Measurements from ENCODE around the gene CCDC171.

DNA sequence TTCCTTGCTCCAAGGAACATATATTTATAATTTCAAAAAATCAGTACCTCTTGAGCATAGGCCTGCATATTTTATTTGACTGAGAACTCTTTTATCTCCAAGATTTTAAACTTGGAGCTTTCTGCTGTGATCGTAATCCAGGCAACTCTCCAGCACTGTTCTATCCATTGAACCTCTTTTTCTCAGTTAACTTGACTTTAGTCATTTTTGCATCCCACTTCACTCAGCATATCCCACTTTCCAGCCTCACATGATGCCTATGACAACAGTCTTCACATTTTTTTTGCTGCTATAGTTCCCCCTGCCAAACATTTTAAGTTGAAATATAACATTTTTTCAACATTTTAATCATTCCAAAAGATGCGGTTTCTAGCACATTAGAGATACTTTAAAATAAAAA, 33.0 kb upstream of the CCDC171 start:
- TF ChIP-seq YY1 (IDR thresholded peaks at IDR 0.05; ENCODE audit: low read depth) (no peak), CEBPB (IDR thresholded peaks at IDR 0.05) (no peak), FOXM1 (IDR thresholded peaks at IDR 0.05; ENCODE audit: borderline replicate concordance, low read depth) (no peak)
- TF ChIP-seq, protein P1, sequence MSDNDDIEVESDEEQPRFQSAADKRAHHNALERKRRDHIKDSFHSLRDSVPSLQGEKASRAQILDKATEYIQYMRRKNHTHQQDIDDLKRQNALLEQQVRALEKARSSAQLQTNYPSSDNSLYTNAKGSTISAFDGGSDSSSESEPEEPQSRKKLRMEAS (IDR thresholded peaks at IDR 0.05): no peak
- TF ChIP-seq, protein P2, sequence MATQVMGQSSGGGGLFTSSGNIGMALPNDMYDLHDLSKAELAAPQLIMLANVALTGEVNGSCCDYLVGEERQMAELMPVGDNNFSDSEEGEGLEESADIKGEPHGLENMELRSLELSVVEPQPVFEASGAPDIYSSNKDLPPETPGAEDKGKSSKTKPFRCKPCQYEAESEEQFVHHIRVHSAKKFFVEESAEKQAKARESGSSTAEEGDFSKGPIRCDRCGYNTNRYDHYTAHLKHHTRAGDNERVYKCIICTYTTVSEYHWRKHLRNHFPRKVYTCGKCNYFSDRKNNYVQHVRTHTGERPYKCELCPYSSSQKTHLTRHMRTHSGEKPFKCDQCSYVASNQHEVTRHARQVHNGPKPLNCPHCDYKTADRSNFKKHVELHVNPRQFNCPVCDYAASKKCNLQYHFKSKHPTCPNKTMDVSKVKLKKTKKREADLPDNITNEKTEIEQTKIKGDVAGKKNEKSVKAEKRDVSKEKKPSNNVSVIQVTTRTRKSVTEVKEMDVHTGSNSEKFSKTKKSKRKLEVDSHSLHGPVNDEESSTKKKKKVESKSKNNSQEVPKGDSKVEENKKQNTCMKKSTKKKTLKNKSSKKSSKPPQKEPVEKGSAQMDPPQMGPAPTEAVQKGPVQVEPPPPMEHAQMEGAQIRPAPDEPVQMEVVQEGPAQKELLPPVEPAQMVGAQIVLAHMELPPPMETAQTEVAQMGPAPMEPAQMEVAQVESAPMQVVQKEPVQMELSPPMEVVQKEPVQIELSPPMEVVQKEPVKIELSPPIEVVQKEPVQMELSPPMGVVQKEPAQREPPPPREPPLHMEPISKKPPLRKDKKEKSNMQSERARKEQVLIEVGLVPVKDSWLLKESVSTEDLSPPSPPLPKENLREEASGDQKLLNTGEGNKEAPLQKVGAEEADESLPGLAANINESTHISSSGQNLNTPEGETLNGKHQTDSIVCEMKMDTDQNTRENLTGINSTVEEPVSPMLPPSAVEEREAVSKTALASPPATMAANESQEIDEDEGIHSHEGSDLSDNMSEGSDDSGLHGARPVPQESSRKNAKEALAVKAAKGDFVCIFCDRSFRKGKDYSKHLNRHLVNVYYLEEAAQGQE (IDR thresholded peaks at IDR 0.05; ENCODE audit: low read depth): no peak
